Measurements from ENCODE around the gene ANKLE2.
A peak's percentile ranks its signal among the peaks of the same experiment; 100 is the strongest.

The ANKLE2 gene

DNA sequence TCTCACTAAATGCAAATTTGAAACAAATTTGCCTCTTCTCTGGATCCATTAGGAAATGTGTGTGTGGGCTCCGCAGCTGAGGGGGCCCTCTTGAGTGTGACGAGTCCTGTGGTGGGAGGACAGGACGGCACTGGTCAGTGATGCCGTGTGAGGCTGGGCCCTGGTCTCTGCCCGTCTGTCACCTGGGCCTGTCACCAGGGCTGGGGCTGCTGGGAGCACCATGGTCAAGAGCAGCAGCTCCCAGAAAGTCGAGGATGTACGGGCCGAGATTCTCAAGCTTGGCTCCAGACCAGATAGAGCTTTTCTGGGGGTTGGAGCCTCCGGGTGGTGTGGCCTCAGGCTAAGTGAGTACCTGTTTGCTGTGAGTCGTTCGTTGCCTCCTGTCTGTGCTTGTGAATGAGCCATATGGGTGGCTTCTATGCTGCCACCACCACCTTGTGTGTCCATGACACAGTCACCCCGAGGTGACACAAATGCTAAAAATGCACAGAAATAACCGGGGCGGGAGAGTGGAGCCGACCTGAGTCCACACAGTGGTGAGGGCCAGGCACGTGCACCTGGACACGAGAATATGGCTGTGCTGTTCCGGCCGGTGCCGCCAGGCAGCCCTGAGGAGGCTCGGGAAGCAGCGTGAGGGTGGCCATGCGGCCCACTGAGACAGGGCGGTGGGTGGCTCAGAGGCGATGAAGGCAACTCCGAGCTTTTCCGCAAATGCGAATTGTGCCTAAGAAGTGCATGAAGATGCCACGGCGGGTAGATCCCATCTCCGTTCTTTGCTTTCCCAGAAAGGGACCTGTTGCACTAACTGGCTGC, 42.3 kb downstream of the ANKLE2 start:
- Histone ChIP-seq H3K9me3 (ENCODE audit: control insufficient read depth in 2 of 2, low read length in 2 of 2) (no peaks in the 10 kb centered on the region), H3K27me3 (ENCODE audit: control insufficient read depth in 1 of 2, insufficient read depth in 2 of 2, low read length in 2 of 2) (no peaks in the 10 kb centered on the region), H3K4me1 (ENCODE audit: control insufficient read depth, insufficient read depth, low read length) (no peaks in the 10 kb centered on the region), H3K4me3 (ENCODE audit: low read length in 2 of 2) (no peak overlapping the region), H3K9ac (ENCODE audit: low read length in 2 of 2) (no peak overlapping the region), H3K27ac (ENCODE audit: low read length) (no peak overlapping the region), H3K36me3 (ENCODE audit: control insufficient read depth in 2 of 2, insufficient read depth in 2 of 2, low read length in 2 of 2) (peaks cover 37 to 41% of the 10 kb centered on the region in 2 donors)

GRCh38 chr12:132718644-132719043, 43.0 kb downstream of the ANKLE2 start:
- Histone ChIP-seq H3K36me3 (ENCODE audit: control insufficient read depth in 2 of 2, insufficient read depth in 2 of 2, low read length in 2 of 2) (peaks cover 31 to 37% of the 10 kb centered on the region in 2 donors), H3K4me3 (ENCODE audit: low read length in 2 of 2) (no peak overlapping the region), H3K9ac (ENCODE audit: low read length in 2 of 2) (no peak overlapping the region), H3K27me3 (ENCODE audit: control insufficient read depth in 1 of 2, insufficient read depth in 2 of 2, low read length in 2 of 2) (no peaks in the 10 kb centered on the region), H3K27ac (ENCODE audit: low read length) (no peak overlapping the region), H3K4me1 (ENCODE audit: control insufficient read depth, insufficient read depth, low read length) (no peaks in the 10 kb centered on the region), H3K9me3 (ENCODE audit: control insufficient read depth in 2 of 2, low read length in 2 of 2) (no peaks in the 10 kb centered on the region)

- Histone ChIP-seq H3K27ac (ENCODE audit: low read length) (no peak overlapping the region), H3K27me3 (ENCODE audit: control insufficient read depth in 1 of 2, insufficient read depth in 2 of 2, low read length in 2 of 2) (no peaks in the 10 kb centered on the region), H3K9me3 (ENCODE audit: control insufficient read depth in 2 of 2, low read length in 2 of 2) (no peaks in the 10 kb centered on the region), H3K36me3 (ENCODE audit: control insufficient read depth in 2 of 2, insufficient read depth in 2 of 2, low read length in 2 of 2) (peaks cover 24 to 30% of the 10 kb centered on the region in 2 donors), H3K4me3 (ENCODE audit: low read length in 2 of 2) (no peak overlapping the region), H3K9ac (ENCODE audit: low read length in 2 of 2) (no peak overlapping the region), H3K4me1 (ENCODE audit: control insufficient read depth, insufficient read depth, low read length) (peaks cover 3% of the 10 kb centered on the region)
These were observed 43.9 kb downstream of the ANKLE2 start for GRCh38 chr12:132717531-132718387.

GRCh38 chr12:132717011-132717410, 44.6 kb downstream of the ANKLE2 start:
- no peak overlapping the region for H3K27ac ChIP-seq (ENCODE audit: low read length)
- peaks cover 24 to 30% of the 10 kb centered on the region in 2 donors for H3K36me3 ChIP-seq (ENCODE audit: control insufficient read depth in 2 of 2, insufficient read depth in 2 of 2, low read length in 2 of 2)
- no peak overlapping the region for H3K9ac ChIP-seq (ENCODE audit: low read length in 2 of 2)
- H3K4me3 ChIP-seq (ENCODE audit: low read length in 2 of 2), result no peak overlapping the region
- H3K27me3 ChIP-seq (ENCODE audit: control insufficient read depth in 1 of 2, insufficient read depth in 2 of 2, low read length in 2 of 2), result no peaks in the 10 kb centered on the region
- peaks cover 3% of the 10 kb centered on the region for H3K4me1 ChIP-seq (ENCODE audit: control insufficient read depth, insufficient read depth, low read length)
- no peaks in the 10 kb centered on the region for H3K9me3 ChIP-seq (ENCODE audit: control insufficient read depth in 2 of 2, low read length in 2 of 2)

DNA sequence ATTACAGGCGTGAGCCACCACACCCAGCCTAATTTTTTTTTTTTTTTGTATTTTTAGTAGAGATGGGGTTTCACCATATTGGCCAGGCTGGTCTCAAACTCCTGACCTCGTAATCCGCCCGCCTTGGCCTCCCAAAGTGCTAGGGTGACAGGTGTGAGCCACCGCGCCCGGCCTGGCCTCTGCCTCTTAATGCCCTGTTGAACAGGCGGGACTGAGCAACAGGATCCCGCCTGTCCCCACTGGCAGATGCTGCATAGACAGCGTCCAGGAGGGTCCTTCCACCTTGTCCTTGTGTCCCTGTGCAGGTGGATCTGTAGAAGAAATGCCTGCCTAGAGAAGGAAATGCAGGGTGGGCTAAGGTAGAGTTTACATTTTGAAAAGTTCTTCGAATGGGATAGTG, 45.3 kb downstream of the ANKLE2 start:
- no peaks in the 10 kb centered on the region for H3K27me3 ChIP-seq (ENCODE audit: control insufficient read depth in 1 of 2, insufficient read depth in 2 of 2, low read length in 2 of 2)
- no peaks in the 10 kb centered on the region for H3K9me3 ChIP-seq (ENCODE audit: control insufficient read depth in 2 of 2, low read length in 2 of 2)
- H3K27ac ChIP-seq (ENCODE audit: low read length), result no peak overlapping the region
- H3K4me1 ChIP-seq (ENCODE audit: control insufficient read depth, insufficient read depth, low read length), result peaks cover 8% of the 10 kb centered on the region
- H3K9ac ChIP-seq (ENCODE audit: low read length in 2 of 2), result no peak overlapping the region
- peaks cover 24 to 30% of the 10 kb centered on the region in 2 donors for H3K36me3 ChIP-seq (ENCODE audit: control insufficient read depth in 2 of 2, insufficient read depth in 2 of 2, low read length in 2 of 2)
- H3K4me3 ChIP-seq (ENCODE audit: low read length in 2 of 2), result no peak overlapping the region

DNA sequence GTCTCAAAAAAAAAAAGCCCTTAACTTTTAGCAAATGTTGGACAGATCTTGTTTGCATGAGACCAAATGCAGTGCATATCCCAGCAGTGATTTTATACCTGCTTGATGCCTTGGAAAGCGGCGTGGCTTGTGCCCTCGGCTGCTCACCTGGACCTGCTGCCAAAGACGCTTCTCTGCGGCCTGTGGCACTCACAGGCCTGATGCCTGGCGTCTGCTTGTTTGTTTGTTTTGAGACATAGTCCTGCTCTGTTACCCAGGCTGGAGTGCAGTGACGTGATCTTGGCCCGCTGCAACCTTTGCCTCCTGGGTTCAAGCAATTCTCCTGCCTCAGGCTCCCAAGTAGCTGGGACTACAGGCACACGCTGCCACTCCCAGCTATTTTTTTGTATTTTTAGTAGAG, 45.8 kb downstream of the ANKLE2 start:
- no peaks in the 10 kb centered on the region for H3K27me3 ChIP-seq (ENCODE audit: control insufficient read depth in 1 of 2, insufficient read depth in 2 of 2, low read length in 2 of 2)
- H3K27ac ChIP-seq (ENCODE audit: low read length), result no peak overlapping the region
- peaks cover 22 to 25% of the 10 kb centered on the region in 2 donors for H3K36me3 ChIP-seq (ENCODE audit: control insufficient read depth in 2 of 2, insufficient read depth in 2 of 2, low read length in 2 of 2)
- no peaks in the 10 kb centered on the region for H3K9me3 ChIP-seq (ENCODE audit: control insufficient read depth in 2 of 2, low read length in 2 of 2)
- H3K4me1 ChIP-seq (ENCODE audit: control insufficient read depth, insufficient read depth, low read length), result peaks cover 12% of the 10 kb centered on the region
- no peak overlapping the region for H3K4me3 ChIP-seq (ENCODE audit: low read length in 2 of 2)
- H3K9ac ChIP-seq (ENCODE audit: low read length in 2 of 2), result no peak overlapping the region

GRCh38 chr12:132713123-132713522, 48.5 kb downstream of the ANKLE2 start:
- Histone ChIP-seq H3K36me3 (ENCODE audit: control insufficient read depth in 2 of 2, insufficient read depth in 2 of 2, low read length in 2 of 2) (peaks cover 11% of the 10 kb centered on the region in 2 donors), H3K4me3 (ENCODE audit: low read length in 2 of 2) (no peak overlapping the region), H3K27ac (ENCODE audit: low read length) (no peak overlapping the region), H3K27me3 (ENCODE audit: control insufficient read depth in 1 of 2, insufficient read depth in 2 of 2, low read length in 2 of 2) (no peaks in the 10 kb centered on the region), H3K4me1 (ENCODE audit: control insufficient read depth, insufficient read depth, low read length) (peaks cover 23% of the 10 kb centered on the region), H3K9me3 (ENCODE audit: control insufficient read depth in 2 of 2, low read length in 2 of 2) (no peaks in the 10 kb centered on the region), H3K9ac (ENCODE audit: low read length in 2 of 2) (no peak overlapping the region)

DNA sequence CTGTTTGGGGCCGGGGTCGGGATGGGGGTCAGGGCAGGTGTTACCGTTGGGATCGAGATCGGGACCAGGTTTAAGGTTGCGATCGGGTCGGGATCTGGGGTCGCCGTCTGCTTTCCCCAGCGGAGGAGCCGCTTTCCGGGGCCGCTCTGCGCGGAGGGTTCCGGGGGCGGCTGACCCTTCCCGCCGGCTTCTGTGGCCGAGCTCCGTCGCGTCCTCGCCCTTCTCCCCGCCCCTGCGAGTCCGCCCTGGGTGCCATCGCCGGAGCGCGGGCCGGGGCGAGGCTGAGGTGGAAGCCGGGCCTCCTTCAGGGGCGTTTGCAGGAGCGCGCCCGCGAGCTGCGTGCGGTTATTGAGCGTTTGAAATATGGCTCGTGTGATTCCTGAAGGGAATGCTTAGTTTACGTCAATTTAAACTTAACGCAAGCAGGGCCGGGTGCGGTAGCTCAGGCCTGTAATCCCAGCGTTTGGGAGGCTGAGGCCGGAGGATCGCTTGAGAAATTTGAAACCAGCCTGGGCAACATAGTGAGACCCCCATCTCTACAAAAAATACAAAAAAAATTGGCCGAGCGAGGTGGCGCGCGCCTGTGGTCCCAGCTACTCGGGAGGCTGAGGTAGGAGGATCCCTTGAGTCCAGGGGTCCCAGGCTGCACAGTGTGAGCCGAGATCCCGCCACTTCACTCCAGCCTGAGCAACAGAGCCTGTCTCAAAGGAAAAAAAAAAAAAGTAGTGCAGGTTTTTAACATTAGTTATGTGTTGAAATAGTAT, 50.4 kb downstream of the ANKLE2 start:
- Histone ChIP-seq H3K9me3 (ENCODE audit: control insufficient read depth in 2 of 2, low read length in 2 of 2) (no peaks in the 10 kb centered on the region), H3K36me3 (ENCODE audit: control insufficient read depth in 2 of 2, insufficient read depth in 2 of 2, low read length in 2 of 2) (peaks cover 4% of the 10 kb centered on the region in 2 donors), H3K9ac (ENCODE audit: low read length in 2 of 2) (peak overlapping the region; percentile 62 to 66), H3K4me3 (ENCODE audit: low read length in 2 of 2) (peak overlapping the region; percentile 75 to 88), H3K4me1 (ENCODE audit: control insufficient read depth, insufficient read depth, low read length) (peaks cover 23% of the 10 kb centered on the region), H3K27me3 (ENCODE audit: control insufficient read depth in 1 of 2, insufficient read depth in 2 of 2, low read length in 2 of 2) (no peaks in the 10 kb centered on the region), H3K27ac (ENCODE audit: low read length) (no peak overlapping the region)

DNA sequence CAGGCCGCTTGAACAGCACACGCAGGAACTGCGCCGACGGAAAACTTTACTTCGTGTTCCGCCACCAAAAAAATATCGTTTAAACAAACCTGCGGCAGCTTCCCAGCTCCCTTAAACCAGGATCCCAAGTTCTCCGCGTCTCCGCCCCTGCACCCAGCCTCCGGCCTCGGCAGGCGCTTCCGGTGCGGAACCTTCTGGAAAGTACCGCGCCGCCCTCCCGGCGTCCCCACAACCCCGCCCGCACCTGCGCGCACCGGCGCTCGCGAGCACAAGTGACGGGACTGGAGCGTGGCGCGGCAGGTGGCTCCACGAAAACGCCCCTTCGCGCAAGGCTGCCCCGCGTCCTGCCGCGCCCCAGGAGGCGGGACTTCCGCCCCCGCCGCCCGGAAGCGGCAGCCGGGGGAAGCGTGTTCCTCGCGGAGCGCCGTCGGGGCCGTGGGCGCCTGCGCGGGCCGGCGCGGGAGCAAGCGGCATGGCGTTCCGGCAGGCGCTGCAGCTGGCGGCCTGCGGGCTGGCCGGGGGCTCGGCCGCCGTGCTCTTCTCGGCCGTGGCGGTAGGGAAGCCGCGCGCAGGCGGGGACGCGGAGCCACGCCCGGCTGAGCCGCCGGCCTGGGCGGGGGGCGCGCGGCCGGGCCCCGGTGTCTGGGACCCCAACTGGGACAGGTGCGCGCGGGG, 51.1 kb downstream of the ANKLE2 start, which contains the start of gene PGAM5:
Gene PGAM5, plus strand, starts transcription at position 438 of the 675 bp plus-strand sequence. Its CDS starts 35 bp downstream, at position 473.
- H3K9me3 ChIP-seq (ENCODE audit: control insufficient read depth in 2 of 2, low read length in 2 of 2), result no peaks in the 10 kb centered on the region
- H3K9ac ChIP-seq (ENCODE audit: low read length in 2 of 2), result peak within 1 kb of the TSS; percentile 75 to 83
- H3K36me3 ChIP-seq (ENCODE audit: control insufficient read depth in 2 of 2, insufficient read depth in 2 of 2, low read length in 2 of 2), result peaks cover 4% of the 10 kb centered on the region in 2 donors
- H3K4me1 ChIP-seq (ENCODE audit: control insufficient read depth, insufficient read depth, low read length), result peaks cover 23% of the 10 kb centered on the region
- H3K4me3 ChIP-seq (ENCODE audit: low read length in 2 of 2), result peak within 1 kb of the TSS; percentile 88 to 91
- H3K27me3 ChIP-seq (ENCODE audit: control insufficient read depth in 1 of 2, insufficient read depth in 2 of 2, low read length in 2 of 2), result no peaks in the 10 kb centered on the region
- peak within 1 kb of the TSS; percentile 41 for H3K27ac ChIP-seq (ENCODE audit: low read length)

DNA sequence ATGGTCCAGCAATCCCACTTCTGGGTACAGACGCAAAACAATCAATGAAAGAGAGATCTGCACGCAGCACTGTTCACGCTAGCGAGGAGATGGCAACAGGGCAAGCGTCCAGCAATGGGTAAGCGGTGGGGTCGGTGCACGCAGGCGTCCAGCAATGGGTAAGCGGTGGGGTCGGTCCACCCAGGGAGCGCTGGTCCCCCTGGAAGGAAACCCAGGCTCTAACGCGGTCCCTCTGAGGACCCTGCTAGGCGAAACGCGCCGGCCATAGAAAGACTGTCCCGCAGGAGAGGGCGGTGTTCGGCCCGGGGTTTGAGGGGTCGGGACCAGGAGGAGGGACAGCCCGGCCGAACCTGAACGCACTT, 51.6 kb downstream of the ANKLE2 start:
- H3K4me3 ChIP-seq (ENCODE audit: low read length in 2 of 2), result peak overlapping the region; percentile 88 to 91
- H3K9ac ChIP-seq (ENCODE audit: low read length in 2 of 2), result peak overlapping the region; percentile 75 to 83
- H3K9me3 ChIP-seq (ENCODE audit: control insufficient read depth in 2 of 2, low read length in 2 of 2), result no peaks in the 10 kb centered on the region
- no peaks in the 10 kb centered on the region for H3K27me3 ChIP-seq (ENCODE audit: control insufficient read depth in 1 of 2, insufficient read depth in 2 of 2, low read length in 2 of 2)
- H3K4me1 ChIP-seq (ENCODE audit: control insufficient read depth, insufficient read depth, low read length), result peaks cover 23% of the 10 kb centered on the region
- H3K27ac ChIP-seq (ENCODE audit: low read length), result peak overlapping the region; percentile 41
- peaks cover 4% of the 10 kb centered on the region in 2 donors for H3K36me3 ChIP-seq (ENCODE audit: control insufficient read depth in 2 of 2, insufficient read depth in 2 of 2, low read length in 2 of 2)
